H1 (cell line): ENCODE data around the gene ARHGAP15.

Experiments used
- BCL11A ChIP-seq, 2 experiments: IDR thresholded peaks; one replicate each; pipeline ENCODE4 v1.6.1; 2011; ENCODE audit warnings: low read depth in 2 of 2, low read length in 2 of 2, mild to moderate bottlenecking in 2 of 2
- EZH2 ChIP-seq: fragments of 200-600 bp; sonication (generic); IDR thresholded peaks from 2 replicates; pipeline ENCODE4 v1.7.1; 2012; ENCODE audit warnings: low read depth, mild to moderate bottlenecking, moderate library complexity, low read length, inconsistent platforms; ENCODE audit not compliant: severe bottlenecking
- JUN ChIP-seq: IDR thresholded peaks from 2 replicates; pipeline ENCODE4 v1.6.1; 2011; ENCODE audit warnings: low read depth, mild to moderate bottlenecking, improper control_type of control experiment, low read length
- KDM1A ChIP-seq: fragments of 200-600, 300-600 bp; sonication (generic); IDR thresholded peaks from 2 replicates; pipeline ENCODE4 v1.7.1; 2016; ENCODE audit warnings: mild to moderate bottlenecking, low read length, borderline replicate concordance
- POLR2AphosphoS5 ChIP-seq: IDR thresholded peaks from 2 replicates; pipeline ENCODE4 v1.6.1; 2011; ENCODE audit warnings: low read depth, low read length
- SP1 ChIP-seq: IDR thresholded peaks from 2 replicates; pipeline ENCODE4 v1.6.1; 2011; ENCODE audit warnings: low read depth, low read length
- TF ChIP-seq, protein P1 (sequence below), 3 experiments: IDR thresholded peaks; 1 replicate in 2 of 3; 2 replicates in 1 of 3; pipeline versions ENCODE4 v1.5.1 to v1.6.1; 2011; ENCODE audit warnings: low read length in 3 of 3, mild to moderate bottlenecking in 3 of 3, inconsistent platforms in 2 of 3, low read depth in 1 of 3, moderate library complexity in 1 of 3; ENCODE audit not compliant: insufficient read depth in 1 of 3; ENCODE audit errors: control extremely low read depth in 1 of 3

DNA sequence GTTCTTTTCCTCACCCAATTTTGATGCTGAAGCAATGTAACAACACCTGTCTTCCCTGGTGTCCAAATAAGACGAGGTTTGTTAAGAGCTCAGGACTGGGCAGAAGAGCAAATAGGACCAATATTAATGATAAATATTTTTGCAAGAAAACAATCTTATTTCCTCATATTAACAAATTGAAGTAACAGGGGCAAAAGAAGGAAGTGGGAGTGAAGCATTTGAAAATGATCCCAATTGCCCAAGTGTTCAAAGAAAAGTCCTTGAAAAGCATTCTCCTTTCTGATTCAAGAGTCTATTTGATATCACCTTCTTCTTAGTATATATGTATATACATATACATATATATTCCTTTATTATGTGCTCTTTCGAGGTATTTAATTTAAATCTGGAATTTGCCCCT, 418.8 kb downstream of the ARHGAP15 start:
- TF ChIP-seq POLR2AphosphoS5 = no peak
- TF ChIP-seq SP1 = no peak
- no peak for TF ChIP-seq BCL11A (IDR thresholded peaks at IDR 0.05; ENCODE audit: low read depth in 2 of 2, low read length in 2 of 2)
- TF ChIP-seq JUN = no peak
- TF ChIP-seq, protein P1, sequence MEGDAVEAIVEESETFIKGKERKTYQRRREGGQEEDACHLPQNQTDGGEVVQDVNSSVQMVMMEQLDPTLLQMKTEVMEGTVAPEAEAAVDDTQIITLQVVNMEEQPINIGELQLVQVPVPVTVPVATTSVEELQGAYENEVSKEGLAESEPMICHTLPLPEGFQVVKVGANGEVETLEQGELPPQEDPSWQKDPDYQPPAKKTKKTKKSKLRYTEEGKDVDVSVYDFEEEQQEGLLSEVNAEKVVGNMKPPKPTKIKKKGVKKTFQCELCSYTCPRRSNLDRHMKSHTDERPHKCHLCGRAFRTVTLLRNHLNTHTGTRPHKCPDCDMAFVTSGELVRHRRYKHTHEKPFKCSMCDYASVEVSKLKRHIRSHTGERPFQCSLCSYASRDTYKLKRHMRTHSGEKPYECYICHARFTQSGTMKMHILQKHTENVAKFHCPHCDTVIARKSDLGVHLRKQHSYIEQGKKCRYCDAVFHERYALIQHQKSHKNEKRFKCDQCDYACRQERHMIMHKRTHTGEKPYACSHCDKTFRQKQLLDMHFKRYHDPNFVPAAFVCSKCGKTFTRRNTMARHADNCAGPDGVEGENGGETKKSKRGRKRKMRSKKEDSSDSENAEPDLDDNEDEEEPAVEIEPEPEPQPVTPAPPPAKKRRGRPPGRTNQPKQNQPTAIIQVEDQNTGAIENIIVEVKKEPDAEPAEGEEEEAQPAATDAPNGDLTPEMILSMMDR (IDR thresholded peaks at IDR 0.05; ENCODE audit: control extremely low read depth in 1 of 3, insufficient read depth in 1 of 3, low read depth in 1 of 3, low read length in 3 of 3) = no peak
- TF ChIP-seq KDM1A = no peak
- no peak for TF ChIP-seq EZH2
